GM21576 (cell line): ENCODE measurements around the gene ING1.
"Not testable (repeated sequence)": the region's sequence is repeated elsewhere in the genome, so short reads cannot be mapped to it uniquely, and the experiment has no call there.

ENCODE experiments used
- ATAC-seq: cut with Tn5 transposase; IDR thresholded peaks from one replicate; pipeline ENCODE4 v1.9.1; 2021; ENCODE audit warnings: mild to moderate bottlenecking, moderate library complexity; ENCODE audit not compliant: unreplicated experiment

ING1 gene, protein sequence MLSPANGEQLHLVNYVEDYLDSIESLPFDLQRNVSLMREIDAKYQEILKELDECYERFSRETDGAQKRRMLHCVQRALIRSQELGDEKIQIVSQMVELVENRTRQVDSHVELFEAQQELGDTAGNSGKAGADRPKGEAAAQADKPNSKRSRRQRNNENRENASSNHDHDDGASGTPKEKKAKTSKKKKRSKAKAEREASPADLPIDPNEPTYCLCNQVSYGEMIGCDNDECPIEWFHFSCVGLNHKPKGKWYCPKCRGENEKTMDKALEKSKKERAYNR

DNA sequence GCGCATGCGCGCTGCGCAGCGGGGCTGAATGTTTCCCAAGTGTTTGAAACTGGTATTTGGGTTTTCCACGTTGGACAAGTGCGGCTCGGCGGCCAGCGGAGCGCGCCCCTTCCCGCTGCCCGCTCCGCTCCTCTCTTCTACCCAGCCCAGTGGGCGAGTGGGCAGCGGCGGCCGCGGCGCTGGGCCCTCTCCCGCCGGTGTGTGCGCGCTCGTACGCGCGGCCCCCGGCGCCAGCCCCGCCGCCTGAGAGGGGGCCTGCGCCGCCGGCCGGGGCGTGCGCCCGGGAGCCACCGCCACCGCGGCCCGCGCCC, at the start of gene ING1:
TSS of gene ING1 (plus strand) at position 59 of the 311 bp plus-strand sequence. CDS start 450 bp downstream, outside the sequence.
- ATAC-seq, result no peak

DNA sequence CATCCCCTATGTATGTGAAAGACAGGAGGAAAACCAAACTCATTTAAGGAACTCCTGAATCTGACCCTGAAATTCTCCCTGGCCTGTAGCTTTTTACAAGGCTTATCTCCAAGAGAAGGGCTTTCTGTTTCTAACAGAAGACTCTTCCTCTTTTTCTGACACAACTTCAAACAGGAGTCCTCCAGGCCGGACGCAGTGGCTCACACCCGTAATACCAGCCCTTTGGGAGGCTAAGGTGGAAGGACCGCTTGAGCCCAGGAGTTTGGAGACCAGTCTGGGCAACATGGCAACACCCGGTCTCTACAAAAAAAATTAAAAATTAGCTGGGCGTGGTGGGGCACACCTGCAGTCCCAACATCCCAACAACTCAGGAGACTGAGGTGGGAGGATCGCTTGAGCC, 49.5 kb upstream of the ING1 start:
- no peak for ATAC-seq

DNA sequence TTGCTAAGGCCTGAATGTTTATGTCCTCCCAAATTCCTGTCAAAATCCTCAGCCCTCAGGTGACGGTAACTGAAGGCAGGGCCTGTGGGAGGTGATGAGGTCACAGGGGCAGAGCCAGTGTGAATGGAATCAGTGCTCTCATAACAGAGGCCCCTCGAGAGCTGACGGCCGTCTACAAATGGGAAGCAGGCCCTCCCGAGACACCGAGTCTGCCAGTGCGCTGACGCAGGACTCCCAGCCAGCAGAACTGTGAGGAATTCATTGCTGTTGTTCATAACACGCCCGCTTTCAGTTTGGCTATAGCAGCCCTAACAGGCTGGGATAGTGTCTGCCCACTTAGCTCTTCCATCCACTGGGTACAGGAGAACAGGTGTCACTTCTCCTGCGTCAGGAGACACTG, 48.8 kb upstream of the ING1 start:
- no peak for ATAC-seq

DNA sequence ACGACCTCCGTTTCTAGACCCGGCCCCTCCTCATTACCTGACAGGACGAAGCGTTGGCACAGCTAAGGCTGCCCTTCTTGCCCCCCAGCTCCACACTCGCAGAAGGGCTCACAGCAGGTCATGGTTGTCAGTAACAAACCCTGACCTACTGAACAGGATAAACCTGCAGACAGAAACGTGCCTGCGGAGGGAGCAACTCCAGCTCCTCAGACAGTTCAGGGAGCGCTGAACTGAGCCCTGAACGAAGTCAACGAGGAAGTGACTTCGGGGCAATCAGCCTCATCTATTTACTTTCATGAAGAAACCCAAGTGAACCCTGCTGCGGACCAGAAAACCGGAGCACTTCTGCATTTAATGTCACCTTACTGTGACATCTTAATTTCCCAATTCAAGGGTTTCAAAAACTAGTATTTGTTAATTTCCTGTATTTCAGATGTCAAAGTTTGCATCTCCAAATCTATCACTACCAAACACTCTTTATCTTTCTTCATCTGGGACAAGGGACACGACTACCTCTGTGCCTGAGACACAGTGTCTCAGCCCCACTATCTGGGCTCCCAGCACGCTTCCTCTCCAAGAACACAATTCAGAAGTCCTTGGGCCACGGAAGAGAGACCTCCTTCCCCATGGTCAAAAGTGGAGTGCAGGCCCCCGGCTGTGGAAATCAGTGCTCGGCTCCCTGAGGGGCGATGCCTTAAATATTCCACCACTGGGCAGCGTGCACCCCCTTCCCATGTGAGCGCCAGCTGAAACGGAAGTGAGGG, 47.8 kb upstream of the ING1 start:
- ATAC-seq, result no peak

DNA sequence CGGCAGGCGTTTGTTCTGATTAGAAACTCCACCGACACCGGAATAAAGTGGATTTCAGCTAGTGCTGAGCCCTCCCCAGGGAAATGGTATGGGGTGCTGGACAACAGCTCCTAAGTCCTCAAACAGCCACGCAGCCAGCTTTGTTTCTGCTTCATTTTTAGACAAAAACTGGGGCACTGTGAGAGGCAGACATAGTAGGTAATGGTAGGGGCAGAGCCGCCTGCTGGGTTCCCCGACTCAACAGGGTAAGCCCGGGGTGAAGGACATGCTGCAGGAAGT, 47.3 kb upstream of the ING1 start:
- no peak for ATAC-seq

DNA sequence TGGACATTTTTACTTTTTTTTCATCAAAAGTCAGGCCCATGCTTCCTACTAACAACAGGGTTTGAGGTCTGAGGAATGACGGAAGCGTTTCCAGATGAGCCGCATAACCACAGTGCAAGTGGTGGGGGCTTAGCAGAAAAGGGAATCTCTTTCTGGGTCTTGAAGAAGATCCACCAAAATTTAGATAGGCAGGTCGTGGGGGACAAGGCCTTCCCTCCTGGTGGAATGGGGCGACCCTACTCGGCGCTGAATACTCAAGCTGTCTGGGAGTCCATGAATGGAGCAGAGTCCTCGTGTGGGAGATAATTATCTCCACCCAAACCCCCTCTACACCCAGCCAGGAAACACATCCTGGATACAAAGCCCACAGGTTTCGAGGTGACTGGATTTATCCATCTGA, 44.5 kb upstream of the ING1 start:
- ATAC-seq, result no peak

DNA sequence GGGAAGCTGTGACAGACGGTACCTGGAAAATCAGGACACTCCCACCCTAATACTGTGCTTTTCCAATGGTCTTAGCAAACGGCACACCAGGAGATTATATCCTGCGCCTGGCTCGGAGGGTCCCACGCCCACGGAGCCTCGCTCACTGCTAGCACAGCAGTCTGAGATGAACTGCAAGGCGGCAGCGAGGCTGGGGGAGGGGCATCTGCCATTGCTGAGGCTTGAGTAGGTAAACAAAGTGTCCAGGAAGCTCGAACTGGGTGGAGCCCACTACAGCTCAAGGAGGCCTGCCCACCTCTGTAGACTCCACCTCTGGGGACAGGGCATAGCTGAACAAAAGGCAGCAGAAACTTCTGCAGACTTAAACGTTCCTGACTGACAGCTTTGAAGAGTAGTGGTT, 43.7 kb upstream of the ING1 start:
- not testable (repeated sequence) for ATAC-seq

DNA sequence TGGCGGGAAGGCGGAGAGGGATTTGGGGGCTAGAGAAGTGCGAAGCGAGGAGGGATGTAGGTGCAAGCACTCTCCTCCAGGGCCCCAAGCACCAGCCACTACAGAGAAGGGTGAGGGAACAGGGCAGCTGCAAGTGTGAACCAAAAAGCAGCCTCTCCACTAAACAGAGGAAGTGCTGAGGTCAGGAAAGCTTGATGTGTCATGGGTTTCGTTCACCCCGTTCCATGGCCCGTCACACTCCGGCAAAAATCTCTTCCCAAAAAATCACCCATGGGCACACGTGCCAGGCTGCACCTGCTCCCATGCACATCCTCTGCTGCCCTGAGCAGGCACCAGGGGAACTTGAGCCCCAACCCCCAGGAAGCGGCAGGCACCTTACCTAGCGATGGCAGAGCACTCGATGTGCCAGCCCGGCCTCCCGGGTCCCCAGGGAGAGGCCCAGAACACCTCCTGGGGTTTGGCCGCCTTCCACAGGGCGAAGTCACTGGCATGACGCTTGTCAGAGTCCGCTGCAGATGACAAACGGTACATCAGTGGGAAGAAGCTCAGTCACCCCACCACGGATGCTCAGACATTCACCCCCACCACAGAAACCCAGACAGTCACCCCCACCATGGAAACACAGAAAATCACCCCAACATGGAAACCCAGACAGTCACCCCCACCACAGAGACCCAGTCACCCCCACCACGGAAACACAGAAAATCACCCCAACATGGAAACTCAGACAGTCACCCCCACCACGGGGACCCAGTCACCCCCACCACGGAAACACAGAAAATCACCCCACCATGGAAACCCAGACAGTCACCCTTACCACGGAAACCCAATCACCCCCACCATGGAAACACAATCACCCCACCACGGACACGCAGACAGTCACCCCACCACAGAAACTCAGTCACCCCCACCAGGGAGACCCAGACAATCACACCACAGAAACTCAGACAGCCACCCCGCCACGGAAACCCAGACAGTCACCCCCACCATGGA, 36.6 kb upstream of the ING1 start:
- peak; percentile 75 for ATAC-seq

DNA sequence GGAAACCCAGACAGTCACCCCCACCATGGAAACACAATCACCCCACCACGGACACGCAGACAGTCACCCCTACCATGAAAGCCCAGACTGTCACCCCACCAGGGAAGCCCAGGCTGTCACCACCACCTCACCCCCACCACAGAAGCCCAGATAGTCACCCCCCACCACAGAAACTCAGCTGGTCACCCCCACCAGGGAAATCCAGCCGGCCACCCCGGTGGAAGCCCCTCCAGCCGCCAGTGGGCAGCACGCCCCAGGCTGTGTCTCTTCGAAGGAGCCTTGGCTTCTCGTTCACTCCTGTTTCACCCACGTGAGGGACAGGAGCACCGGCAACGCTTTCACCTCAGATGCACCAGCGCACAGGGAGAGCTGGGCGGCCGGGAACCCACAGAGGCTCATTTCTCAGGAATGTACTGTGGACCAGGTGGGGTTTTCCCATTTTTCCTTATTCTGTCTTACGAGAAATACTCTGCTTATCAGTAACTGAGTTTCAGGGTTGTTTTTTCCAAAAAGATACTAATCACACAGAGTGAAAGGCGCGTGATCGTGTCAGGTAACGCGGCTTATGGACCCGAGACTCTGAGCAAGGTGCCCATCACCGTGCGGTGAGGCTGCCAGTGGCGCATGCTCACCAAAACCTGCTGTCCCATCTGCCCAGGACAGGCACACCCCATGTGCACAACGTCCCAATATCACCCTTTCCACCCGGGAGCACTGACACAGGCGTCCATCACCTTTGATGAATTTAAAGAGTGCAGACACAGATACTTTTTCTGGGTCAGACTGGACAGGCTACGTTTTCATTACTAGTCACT, 35.6 kb upstream of the ING1 start:
- ATAC-seq, result no peak

DNA sequence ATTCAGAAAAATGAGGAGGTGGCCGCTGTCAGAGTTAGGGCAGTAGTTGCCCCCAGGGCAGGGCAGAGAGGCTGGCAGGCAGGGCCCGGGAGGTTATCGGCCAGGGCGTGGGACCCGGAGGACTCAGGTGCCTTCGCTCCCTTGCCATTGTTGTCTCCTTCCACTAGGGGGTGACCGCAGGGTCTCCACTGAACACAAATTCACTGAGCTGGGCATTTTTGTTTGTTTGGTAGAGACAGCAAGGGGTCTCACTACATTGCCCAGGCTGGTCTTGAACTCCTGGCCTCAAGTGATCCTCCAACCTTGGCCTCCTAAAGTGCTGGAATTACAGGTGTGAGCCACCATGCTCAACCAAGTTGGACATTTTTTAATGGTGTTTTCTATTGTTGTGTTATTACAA, 32.6 kb upstream of the ING1 start:
- no peak for ATAC-seq

DNA sequence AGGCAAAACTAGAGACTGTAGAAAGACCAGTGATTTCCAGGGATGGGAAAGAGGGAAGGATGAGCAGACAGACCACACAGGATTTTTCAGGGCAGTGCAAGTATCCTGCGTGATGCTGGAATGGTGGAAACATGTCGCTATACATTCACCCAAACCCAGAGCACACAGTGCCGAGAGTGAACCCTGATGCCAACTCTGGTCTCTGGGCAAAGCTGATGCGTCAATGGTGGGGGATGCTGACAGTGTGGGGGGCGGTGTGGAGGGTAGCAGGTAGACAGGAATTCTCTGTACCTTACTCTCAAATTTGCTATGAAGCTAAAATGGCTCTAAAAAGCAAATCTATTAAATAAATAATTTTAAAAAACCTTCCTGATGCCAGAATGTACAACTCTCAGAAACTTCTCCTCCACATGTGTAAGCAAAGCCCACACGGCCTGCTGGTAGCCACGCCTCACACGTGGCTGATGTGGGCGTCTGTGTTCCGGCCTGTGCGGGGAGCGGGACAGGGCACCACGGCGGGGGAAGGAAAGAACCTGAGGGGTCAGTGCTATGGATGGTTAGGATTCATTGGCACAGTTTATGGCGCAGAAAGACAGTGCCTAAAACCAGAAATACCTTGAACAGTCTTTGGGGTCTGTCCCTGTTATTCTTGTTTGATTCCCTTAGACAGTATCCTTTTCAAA, 31.5 kb upstream of the ING1 start:
- no peak for ATAC-seq

DNA sequence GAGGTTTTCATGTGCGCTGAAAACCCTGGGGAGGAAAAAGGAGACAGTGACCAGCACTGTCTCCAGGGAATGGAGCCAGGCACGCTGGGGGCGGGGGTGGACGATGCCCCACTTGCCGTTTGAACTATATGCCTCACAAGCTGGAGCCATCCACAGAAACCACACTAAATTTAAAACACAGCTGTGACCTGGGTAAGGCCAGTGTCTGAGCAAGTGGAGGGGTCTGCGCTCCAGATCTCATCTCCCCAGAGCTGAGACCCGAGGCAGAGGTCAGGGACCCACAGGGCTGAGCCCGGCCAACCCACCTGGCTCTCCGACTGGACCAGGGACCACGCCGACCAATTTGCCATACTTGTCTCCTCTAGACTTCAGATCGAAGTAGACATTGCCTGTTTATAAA, 30.8 kb upstream of the ING1 start:
- no peak for ATAC-seq

DNA sequence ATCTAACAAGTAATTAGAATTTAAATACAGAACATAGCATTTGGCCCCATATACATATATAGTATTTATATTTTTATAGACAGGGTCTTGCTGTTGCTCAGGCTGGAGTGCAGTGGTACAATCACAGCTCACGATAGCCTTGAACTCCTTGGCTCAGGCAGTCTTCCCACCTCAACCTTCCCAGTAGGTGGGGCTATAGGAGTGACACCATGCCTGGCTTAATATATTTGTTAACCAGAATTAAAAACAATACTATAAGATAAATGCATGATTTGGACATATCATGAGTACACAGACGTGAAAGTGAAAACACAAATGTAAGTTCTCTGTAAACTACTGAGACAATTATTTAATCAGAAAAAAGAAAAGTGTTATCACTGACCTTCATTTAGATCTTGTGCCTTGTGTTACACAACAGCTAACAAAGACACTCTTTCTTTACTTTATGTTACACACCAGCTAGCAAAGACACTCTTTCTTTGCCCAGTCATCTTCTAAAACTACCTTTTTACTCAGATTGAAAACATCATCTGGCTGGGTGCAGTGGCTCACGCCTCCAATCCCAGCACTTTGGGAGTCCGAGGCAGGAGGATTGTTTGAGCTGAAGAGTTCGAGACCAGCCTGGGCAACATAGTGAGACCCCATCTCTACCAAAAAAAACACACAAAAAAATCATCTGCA, 30.2 kb upstream of the ING1 start:
- no peak for ATAC-seq

DNA sequence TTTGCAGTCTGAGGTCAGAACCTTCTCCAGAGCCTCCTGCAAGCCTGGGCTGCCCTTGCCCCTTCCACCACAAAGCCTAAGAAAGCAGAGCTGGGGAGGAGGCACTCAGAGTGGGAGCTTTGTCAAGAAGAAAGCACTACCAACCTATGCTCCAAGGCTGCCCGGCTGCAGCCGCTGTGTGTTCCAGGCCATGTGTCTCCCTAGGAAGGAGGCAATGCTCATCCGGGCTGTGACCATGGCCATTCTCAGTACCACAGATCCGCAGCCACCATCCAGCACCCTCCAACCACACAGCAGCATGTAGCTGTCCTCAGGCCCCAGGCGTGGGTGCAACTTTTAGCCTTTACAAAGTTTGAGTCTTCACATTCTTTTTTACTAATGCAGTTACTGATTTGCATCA, 29.6 kb upstream of the ING1 start:
- ATAC-seq, result no peak

DNA sequence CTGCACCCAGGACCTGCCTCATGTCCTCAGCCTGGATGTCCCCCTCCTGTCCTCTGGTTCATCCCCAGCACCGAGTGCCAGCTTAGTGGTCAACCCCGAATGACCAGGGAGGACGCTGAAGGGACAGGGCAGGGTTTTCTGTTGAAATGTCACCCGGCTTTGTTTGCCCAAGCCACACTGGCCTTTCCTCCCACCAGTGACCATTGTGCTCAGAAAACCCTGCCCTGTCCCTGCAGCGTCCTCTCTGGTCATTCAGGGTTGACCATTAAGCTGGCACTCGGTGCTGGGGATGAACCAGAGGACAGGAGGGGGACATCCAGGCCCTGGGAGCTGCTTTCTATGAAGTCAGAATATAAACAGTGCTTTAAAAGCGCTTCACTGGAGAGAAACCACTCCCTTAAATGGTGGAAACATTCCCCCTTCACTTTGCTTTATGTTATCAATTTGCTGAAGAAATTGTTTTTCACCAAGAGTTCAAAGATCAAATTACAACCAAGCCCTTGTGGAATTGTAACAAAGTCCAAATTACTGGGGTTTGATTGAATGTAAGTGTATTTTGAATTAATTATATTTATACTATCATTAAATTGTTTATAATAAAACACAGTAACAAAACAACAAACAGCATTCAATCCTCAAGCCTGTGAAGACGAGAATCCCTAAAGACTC, 29.0 kb upstream of the ING1 start:
- no peak for ATAC-seq

DNA sequence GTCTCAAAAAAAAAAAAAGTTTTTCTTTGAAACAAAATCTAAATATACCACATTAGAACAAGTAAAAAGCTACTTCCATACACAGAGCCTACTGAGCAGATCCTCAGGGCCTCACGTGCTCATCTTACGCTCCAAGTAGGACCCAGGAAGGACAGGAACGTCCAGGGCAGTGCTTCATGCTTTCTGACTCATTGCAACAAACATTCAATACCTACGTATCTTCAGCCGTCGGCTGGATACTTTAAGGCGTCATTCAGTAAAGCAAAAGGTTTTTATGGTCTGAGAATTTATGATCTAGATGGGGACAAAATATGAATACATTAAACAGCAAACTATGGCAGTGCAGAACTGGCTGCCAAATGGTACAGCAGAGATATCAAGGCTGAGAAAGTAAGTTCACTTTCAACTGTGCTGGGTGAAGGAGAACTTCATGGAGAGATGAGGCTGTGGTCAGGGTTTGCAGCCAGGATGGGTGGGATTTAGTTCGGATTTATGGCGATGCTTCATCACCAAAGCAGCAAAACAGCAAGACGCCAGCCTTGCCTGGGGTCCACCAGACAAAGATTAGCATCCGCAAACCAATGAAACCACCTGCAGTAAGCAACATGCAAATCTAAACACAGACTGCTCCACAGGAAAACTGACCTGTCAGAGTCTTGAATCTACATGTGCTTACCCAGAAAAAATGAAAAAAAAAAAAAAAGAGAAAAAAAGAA, 28.0 kb upstream of the ING1 start:
- no peak for ATAC-seq

DNA sequence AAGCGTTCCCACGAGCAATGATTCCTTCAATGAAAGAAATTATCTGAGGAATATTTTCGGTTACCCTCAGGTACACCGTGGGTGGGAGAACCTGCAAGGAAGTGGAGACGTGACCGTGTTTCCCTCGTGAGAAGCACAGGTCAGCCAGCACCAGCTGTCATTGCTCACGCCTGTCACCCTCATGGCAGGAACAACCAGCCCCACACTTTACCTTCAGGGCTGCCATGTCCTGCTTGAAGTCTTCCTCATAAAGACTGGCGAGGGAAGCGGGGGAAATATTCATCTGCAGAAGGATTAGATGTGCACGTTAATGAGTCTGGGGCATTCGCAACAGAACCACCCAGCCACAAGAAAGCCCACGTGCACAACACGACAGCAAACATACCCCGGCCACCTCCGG, 25.8 kb upstream of the ING1 start:
- ATAC-seq, result no peak

DNA sequence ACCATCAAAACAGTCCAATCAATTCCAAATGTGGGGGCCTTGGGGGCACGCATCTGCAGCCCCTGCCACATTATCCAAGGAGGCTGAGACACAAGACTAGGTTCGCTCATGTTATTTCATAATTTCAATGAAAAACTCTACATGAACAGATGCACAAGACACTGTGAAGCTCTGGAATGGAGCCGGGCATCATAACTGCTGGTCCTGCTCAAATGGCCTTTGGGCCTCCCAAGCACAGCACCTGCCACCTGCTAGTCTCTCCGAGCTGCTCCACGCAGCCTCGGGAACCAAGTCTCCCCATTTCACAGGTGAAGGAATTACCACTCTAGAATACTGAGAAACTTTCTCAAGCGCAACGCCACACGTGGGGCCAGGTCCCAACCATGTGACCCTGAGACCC, 24.5 kb upstream of the ING1 start:
- no peak for ATAC-seq

DNA sequence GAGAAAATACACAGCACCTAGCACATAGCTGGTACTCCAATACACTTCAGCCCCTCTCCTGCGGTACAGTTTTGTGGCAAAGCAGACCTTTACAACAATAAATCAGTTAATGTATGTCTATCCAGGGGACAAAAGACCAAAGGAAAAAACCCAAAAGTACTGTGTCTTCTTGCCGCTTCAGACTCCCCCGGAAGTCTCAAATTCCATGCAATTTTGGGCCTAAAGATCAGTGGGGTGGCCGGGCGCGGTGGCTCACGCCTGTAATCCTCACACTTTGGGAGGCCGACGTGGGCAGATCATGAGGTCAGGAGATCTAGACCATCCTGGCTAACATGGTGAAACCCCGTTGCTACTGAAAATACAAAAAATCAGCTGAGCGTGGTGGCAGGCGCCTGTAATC, 23.8 kb upstream of the ING1 start:
- no peak for ATAC-seq
